NT2/D1 (cell line): ENCODE results near the gene CHCHD4.

Experiments
- SUZ12 ChIP-seq: IDR thresholded peaks from 2 replicates; pipeline ENCODE4 v1.6.1; 2011; ENCODE audit not compliant: insufficient read length, insufficient read depth; ENCODE audit errors: extremely low read depth
- YY1 ChIP-seq: IDR thresholded peaks from 2 replicates; pipeline ENCODE4 v1.6.1; 2011; ENCODE audit not compliant: insufficient read length, insufficient read depth
- ZNF274 ChIP-seq: IDR thresholded peaks from 2 replicates; pipeline ENCODE4 v1.6.1; 2011; ENCODE audit warnings: mild to moderate bottlenecking, low read depth, low read length

- no peak for TF ChIP-seq SUZ12
- no peak for TF ChIP-seq ZNF274
- no peak for TF ChIP-seq YY1
Measured at GRCh38 chr3:14132689-14133088, 8.0 kb upstream of the CHCHD4 start.
